ENCODE measurements around the gene IZUMO1. TPM values are rescaled to one million over a fixed set of nuclear protein-coding genes. Genes with fewer than 3 reads are reported as not detected.

Gene IZUMO1
- total and polyA plus RNA-seq, 2 of the 8 experiments (the other 6 are each of a cell fraction or from before 2014, with no cell fraction given), result 0.33 to 1.8 TPM

DNA sequence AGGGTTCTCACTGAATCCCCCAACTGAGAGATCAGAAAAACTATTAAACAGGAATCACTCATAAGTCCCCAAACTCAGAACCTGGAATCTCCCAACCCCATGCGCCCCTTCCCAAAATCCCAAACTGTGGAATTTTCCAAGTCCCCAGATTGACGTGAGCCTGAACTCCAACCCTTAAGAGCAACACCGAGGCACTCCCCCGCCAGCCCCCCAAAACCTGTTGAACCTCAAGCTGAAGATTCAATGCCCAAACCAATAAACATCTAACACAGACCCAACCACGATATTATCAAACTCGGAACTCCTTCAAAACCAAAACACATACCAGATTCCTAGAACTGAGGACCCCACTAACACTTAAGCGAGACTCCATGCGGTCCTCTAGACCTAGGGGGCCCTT, 599 bp downstream of the IZUMO1 start:
- no peaks in the 10 kb centered on the region for H3K27me3 ChIP-seq (replicated peaks in 1 of 4; ENCODE audit: control insufficient read depth in 3 of 4, extremely low read depth in 1 of 4, insufficient read depth in 3 of 4, low read length in 3 of 4)
- H3K79me2 ChIP-seq (ENCODE audit: control insufficient read depth in 1 of 2, insufficient read depth in 2 of 2, low read length in 2 of 2), result peaks cover 3 to 17% of the 10 kb centered on the region in 2 experiments; a peak in 3 of 4 replicates
- H2AFZ ChIP-seq (ENCODE audit: low read length), result no peak overlapping the region
- H3K36me3 ChIP-seq (ENCODE audit: control insufficient read depth in 2 of 4, insufficient read depth in 4 of 4, low read length in 3 of 4), result peaks cover 11 to 29% (median 15%) of the 10 kb centered on the region in 4 experiments
- no peak overlapping the region for H3K56ac ChIP-seq (replicated peaks; ENCODE audit: insufficient read length, low read depth, low read length)
- no peaks in the 10 kb centered on the region for H3K9me3 ChIP-seq (ENCODE audit: insufficient read depth in 2 of 2, low read depth in 1 of 2, low read length in 1 of 2)
- H3K18ac ChIP-seq (ENCODE audit: extremely low read depth, low read length), result no peak overlapping the region; the same call in 1 of the 2 replicates
- DNase-seq (ENCODE audit: low read depth in 1 of 2, low spot score in 2 of 2) (no peak), FAIRE-seq (no peak)
- H4K20me1 ChIP-seq (replicated peaks in 1 of 2; ENCODE audit: control insufficient read depth in 1 of 2, insufficient read depth in 2 of 2, low read length in 2 of 2), result peaks cover 3 to 7% of the 10 kb centered on the region in 2 experiments
- H3K14ac ChIP-seq (ENCODE audit: insufficient read length), result no peak overlapping the region
- 88% methylated on average over 8 of the region's 8 CpGs; no CpG with 5 or more reads in 1 of the 2 experiments for WGBS, 2 experiments (ENCODE audit: extremely low coverage in 1 of 2, insufficient coverage in 1 of 2, insufficient read length in 1 of 2, insufficient replicate concordance in 2 of 2, low coverage in 1 of 2, low lambda C conversion rate in 2 of 2, missing lambda C conversion rate in 1 of 2)
- ChIA-PET POLR2A (ENCODE audit: partially characterized antibody) (interaction anchor here (0.8 to 5.6 kb wide), 13 partner anchors 8 to 144 kb away, joined by 3 to 30 read pairs (median 5); partner anchors contain the start of genes CA11 and FUT2), CTCF (ENCODE audit: partially characterized antibody) (no interaction called here)
- H3K79me1 ChIP-seq (ENCODE audit: low read depth, low read length), result peaks cover 10% of the 10 kb centered on the region; the same call in 1 of the 2 replicates
- H3K23ac ChIP-seq (ENCODE audit: insufficient read length), result no peak overlapping the region
- peak overlapping the region; percentile 41; the same call in 1 of the 2 replicates for H4K8ac ChIP-seq (ENCODE audit: extremely low read depth, insufficient read depth, low read length)
- peak overlapping the region; percentile 75 for H2BK5ac ChIP-seq (ENCODE audit: low read depth, low read length)
- H2AK5ac ChIP-seq (ENCODE audit: low read depth, low read length), result peak overlapping the region; percentile 93; the same call in 1 of the 2 replicates
- no peak overlapping the region for H2BK15ac ChIP-seq (ENCODE audit: low read length)
- H3K4me1 ChIP-seq (replicated peaks in 1 of 4; ENCODE audit: control insufficient read depth in 3 of 4, insufficient read depth in 4 of 4, low read length in 3 of 4), result peaks cover 5 to 11% (median 8%) of the 10 kb centered on the region in 4 experiments
- H3K4me3 ChIP-seq (ENCODE audit: extremely low read depth in 1 of 4, insufficient read depth in 2 of 4, low read depth in 3 of 4, low read length in 4 of 4), result peak overlapping the region in 3 of 4 experiments; percentile 57 to 64 (median 58); a peak in 7 of 8 replicates
- H3K4me2 ChIP-seq (ENCODE audit: insufficient read depth in 1 of 2, low read depth in 2 of 2, low read length in 2 of 2), result peak overlapping the region; percentile 73 to 78; a peak in 3 of 4 replicates
- H3K27ac ChIP-seq (ENCODE audit: low read depth, low read length), result peak overlapping the region; percentile 66; the same call in 1 of the 2 replicates
- H2BK120ac ChIP-seq (replicated peaks; ENCODE audit: low read depth, low read length), result peak overlapping the region; percentile 3
- H4K91ac ChIP-seq (replicated peaks; ENCODE audit: insufficient read length, low read length), result no peak overlapping the region
- no peak overlapping the region for H2BK20ac ChIP-seq (ENCODE audit: low read length)
- no peak for TF ChIP-seq SP2 (IDR thresholded peaks at IDR 0.05; ENCODE audit: low read length)
- TF ChIP-seq SIX5 (IDR thresholded peaks at IDR 0.05; ENCODE audit: low read depth, low read length), result no peak
- TF ChIP-seq TBP (IDR thresholded peaks at IDR 0.05; ENCODE audit: low read depth, low read length), result 0 out of 2 replicates have a peak, but pooled peaks have one; percentile 0
- H3K23me2 ChIP-seq (ENCODE audit: low read depth, low read length), result peaks cover 3% of the 10 kb centered on the region; the same call in 1 of the 2 replicates
- 0 out of 7 replicates have a peak overlapping the region, but pooled peaks of 1 of the 4 experiments have one; percentile 31 for H3K9ac ChIP-seq (replicated peaks in 1 of 4; ENCODE audit: extremely low read depth in 1 of 4, low read depth in 3 of 4, low read length in 3 of 4)
- peak overlapping the region; percentile 80 for H2BK12ac ChIP-seq (ENCODE audit: low read depth, low read length)
- no peak overlapping the region for H3K4ac ChIP-seq (replicated peaks; ENCODE audit: insufficient read length, low read depth, low read length)
- no peak overlapping the region for H4K5ac ChIP-seq (ENCODE audit: insufficient read length, low read depth, low read length)
